Endometrial microvascular endothelial cells (primary cell): ENCODE results near the gene KIAA1217. TPM values are rescaled to one million over a fixed set of nuclear protein-coding genes. Genes with fewer than 3 reads are reported as not detected.

Experiments
- in situ Hi-C: cut with HindIII; loops from 2 replicates; pipeline ENCODE4 v1.10.0; 2017; ENCODE audit warnings: low sequenced_read_pairs, low pct_unique_long_range_greater_than_20kb; ENCODE audit errors: inconsistent ontology term
- total RNA-seq: library from RNA; depleted of rRNA; stranded (reverse); fragments of >200 nt; gene quantifications from one replicate; pipeline ENCODE4 v1.2.3, GENCODE V29; 2015; ENCODE audit errors: inconsistent ontology term

KIAA1217 gene
- total RNA-seq, 1 donor from 2014 or later: 14.3 TPM

DNA sequence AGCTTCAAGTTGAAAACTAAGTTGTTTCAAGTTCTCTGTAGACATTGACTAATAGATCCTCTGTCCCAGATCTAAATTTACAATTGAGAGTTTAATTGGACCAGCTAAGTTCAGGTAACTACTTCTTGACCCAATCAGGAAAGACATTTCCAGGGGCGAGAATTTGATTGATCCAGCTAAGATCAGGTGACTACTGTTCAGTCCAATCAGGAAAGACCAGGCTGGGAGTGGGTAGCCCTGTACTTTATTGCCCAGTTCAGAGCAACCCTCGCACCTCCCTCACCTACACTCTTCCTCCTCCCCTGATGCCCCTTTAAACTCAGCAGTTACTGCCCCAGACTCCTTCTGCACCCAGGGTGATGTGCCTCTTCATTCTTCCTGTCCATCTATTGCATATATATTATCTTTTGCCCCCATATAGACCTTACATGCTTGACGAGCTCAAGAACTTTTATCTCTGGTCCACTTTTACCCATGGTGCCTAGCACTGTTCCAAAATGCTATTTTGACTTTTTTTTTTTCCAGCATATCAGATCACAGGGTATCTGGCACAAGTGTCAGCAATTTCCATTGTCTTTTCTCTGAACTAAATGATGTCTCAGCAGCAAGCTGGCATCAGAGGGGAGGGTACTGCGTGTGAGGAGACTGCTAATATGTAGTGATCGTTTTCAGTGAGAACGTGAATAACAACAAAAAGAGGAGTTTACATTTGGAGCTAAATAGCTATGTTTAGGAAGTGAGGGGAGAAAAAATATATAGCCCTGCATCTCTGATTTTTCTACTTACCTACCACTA, 169.4 kb downstream of the KIAA1217 start:
- in situ Hi-C loops: no loop called here

DNA sequence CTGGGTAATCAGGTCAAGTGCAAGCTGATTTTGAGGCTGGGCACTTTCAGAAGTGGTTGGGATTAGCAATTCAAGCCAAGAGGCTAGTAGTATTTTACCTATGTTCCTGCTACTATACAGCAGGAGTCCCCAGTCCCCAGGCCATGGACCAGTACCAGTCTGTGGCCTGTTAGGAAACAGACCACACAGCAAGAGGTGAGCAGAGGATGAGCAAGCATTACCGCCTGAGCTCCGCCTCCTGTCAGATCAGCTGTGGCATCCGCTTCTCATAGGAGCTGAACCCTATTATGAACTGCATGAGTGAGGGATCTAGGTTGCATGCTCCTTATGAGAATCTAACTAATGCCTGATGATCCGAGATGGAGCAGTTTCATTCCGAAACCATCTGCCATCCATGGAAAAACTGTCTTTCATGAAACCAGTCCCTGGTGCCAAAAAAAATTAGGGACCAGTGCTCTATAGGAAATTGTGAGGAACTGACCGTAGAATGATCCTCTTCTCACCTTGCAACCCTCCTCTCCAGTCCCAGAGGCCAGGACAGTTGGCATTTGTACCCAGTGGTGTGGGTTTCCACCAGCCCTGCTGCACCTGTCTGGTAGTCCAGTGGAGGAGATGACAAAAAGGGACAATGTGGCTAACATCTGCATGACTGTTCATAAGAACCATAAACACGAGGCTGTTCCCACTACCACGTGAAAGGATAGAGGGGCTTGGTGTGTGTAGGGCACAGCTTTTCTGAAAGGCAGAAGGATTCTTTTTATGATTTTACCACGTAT, 172.5 kb downstream of the KIAA1217 start:
- in situ Hi-C loops: no loop called here

DNA sequence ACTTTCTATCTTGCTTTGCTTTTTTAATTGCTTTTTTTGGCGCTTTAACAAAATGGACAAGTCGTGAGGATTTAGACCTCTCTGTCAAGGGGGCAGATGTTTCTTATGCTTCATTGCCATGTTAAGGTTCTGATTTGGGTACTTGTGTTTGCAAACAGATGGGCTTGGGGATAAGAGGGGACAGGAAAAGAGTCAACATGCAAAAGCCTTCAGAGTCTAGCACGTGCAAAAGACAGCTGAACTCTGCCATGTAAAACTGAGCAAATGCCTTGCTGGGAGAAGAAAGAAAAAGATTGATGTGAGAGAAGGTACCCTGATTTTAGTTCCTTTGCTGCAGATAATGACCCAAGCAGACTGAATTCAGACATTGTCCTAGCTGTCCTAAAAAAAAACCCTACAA, 173.1 kb downstream of the KIAA1217 start:
- in situ Hi-C loops: no loop called here

DNA sequence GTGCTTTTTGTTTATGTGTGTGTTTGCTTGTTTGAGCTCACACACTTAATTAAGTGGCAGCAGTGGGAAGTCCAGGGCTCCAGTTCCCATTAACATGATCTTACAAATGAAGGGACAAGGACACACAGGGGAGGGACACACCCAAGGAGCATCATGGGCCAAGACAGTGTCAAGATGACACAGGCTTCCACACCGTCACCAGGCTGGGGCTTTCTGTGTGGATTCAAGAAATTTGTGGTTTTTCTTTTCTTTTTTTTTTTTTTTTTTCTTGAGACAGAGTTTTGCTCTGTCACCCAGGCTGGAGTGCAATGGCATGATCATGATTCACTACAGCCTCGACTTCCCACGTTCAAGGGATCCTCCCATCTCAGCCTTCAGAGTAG, 173.6 kb downstream of the KIAA1217 start:
- in situ Hi-C loops: no loop called here

DNA sequence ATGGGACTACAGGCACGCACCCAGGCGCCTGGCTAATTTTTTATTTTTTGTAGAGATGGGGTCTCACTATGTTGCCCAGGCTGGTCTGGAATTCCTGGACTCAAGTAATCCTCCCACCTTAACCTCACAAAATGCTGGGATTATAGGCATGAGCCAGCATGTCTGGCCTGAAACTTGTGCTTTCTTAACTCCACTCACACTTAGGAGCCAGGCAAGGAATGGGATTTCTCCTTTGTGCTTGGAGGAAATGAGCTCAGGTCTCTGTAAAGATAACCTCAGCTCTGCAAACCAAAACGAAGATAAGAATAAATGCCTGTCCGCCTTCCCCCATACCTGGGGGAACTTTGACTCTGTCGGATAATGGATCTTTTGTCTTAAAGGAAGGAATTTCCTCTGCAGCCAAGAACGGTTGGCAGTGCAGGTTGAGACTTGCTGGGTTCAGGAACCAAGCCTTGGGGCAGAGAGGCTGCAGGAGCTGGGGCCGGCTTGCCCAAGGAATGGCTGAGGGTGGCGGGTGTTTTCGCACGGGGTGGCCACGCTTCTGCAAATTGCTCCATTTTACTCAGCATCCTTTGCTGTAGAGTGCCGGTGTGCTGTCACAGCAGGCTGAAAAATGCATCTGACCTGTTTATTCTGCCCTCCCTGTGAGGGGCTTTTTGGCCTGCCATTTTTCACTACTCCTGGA, 174.2 kb downstream of the KIAA1217 start:
- in situ Hi-C loops: no loop called here

DNA sequence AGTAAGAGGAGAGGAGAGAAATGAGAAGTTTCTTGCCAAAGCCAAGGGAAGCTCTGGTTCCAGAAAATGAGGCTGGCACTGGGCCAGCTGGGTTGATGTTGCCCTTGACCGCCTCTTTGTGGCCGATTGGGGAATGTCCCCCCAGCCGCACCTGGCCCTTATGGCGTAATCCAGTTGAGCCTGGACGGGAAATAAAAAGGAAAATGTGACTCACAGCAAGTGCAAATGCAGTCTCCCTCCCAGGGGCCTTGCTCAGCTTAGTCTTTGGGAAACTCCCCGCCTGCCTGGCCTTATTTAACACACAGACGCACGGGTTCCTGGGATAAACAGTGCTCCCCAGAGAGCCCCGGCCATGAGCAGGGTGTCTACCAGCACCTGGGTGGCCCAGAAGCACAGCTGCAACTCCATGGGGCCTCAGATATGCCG, 174.8 kb downstream of the KIAA1217 start:
- in situ Hi-C loops: no loop called here

DNA sequence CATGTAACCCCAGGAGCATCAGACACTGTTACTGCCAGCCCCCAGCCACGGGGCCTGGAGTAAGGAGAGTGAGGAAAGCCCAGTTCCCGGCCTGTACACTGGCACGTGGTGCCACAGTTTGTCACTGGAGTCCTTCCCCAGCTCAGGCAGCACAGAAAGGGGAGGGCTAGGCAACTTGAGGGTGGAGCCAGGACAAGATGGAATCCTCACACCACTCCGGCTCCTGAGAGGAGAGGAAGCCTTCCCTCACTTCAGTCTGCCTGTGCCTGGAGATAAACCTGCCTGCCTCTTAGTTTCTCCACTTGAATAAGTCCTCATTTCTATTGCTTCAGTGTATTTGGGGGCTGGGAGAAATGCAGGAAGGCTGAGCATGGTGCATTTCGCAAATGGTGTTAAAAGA, 176.0 kb downstream of the KIAA1217 start:
- in situ Hi-C loops: no loop called here

DNA sequence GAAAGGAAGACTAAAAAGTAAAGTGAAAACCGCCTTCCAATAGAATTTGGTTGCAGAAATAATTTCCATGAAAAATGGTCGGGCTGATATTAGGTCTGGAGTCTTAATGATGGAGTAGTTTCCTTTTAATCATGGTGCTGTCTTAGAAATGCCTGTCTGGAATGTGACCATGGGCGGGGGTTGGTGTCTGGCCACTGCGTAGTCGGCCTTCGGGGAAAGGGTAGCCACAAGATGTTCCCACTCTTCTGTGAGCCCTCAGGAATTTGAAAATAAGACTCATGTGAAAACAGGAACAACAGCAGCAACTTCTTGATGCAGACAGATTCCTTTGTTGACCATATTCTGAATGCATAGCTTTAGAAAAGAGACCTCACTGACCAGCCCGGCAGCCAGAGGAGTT, 176.8 kb downstream of the KIAA1217 start:
- in situ Hi-C loops: no loop called here

DNA sequence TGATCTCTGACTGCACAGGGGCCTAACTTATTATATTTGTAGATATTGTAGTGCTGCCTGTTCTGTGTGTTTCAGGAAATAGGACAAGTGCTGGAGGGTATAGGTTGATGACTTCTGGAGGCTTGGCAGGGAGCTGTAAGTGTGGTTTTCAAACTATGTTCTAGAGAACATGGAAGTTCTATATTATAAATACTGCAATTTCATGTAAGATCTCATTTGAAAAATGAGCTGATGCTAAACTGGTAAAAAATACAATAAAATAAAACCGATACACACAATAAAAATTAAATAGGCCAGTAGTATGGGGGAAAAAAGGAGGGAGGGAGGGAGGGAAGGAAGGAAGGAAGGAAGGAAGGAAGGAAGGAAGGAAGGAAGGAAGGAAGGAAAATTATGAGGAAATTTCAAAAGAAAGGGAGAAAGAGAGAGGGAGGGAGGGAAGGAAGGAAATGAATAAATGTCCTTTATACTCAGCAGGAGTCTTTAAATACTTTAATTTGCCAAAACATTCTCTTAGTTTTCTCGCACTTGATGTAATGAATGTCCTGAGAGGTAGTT, 181.3 kb downstream of the KIAA1217 start:
- in situ Hi-C loops: no loop called here

DNA sequence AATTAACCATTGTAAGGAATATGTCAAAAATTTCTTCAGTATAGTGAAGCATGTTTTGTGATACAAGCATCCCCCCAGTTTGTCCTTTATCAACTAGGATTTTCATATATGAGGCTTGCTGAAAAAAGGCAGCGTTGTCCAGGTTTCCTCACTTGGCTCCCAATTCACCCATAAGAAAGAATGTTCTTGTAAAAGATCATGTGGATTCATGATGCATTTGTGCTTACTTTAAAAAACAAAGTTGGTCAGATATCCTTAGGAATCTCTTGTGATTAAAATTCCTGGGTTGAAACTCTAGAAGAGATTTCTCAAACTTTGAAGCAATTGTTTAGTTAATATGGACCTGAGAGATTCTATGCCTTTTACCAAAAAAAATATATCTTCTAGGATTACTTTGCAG, 181.8 kb downstream of the KIAA1217 start:
- in situ Hi-C loops: no loop called here

DNA sequence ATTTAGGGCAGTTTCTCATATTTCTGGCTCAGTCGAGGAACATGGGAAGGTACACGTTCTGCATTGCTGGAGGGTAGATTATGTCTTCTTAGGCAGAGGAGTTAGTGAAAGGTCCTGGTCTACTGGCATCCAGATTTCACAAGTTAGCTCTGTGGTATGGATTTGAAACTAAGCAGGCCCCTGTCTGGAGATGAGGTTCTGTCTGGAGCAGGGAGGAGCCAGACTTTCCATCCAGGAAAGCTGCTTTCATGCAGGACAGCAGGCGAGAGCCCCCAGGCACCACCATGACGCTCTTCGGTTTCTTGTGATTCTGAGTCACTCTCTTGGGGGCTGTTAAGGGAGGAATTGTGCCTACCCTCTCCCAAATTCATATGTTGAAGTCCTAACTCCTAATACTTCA, 184.3 kb downstream of the KIAA1217 start:
- in situ Hi-C loops: no loop called here

DNA sequence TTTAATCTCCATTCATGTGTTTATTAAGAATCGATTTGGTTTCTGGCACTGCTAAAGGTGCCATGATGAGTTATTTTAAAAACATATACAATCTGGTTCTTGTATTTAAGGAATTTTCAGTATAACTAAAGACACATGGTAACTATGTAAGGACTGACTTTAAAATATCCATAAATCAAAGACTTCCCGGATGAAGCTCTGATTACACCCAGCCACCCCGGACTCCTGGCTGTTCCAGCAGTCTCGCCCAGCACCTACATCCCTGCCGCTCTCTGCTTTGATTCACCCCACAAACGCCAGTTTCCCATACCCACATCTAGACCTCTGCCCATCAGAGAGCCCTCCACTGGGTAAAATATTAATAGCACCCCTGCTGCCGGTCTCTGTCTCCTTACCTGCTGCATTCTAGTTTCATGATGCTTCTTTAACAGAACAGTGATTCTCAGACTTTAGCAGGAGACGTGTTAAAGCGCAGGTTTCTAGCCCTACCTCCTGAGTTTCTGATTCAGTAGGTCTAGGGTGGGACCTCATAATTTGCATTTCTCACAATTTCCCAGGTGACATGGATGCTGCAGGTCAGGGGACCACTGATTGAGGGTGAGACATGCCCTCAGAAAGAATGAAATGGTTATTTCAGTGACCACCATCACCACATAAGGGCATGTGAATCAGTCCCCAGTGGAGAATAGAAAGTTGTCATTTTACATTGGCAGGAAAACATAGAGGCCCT, 185.7 kb downstream of the KIAA1217 start:
- in situ Hi-C loops: no loop called here

DNA sequence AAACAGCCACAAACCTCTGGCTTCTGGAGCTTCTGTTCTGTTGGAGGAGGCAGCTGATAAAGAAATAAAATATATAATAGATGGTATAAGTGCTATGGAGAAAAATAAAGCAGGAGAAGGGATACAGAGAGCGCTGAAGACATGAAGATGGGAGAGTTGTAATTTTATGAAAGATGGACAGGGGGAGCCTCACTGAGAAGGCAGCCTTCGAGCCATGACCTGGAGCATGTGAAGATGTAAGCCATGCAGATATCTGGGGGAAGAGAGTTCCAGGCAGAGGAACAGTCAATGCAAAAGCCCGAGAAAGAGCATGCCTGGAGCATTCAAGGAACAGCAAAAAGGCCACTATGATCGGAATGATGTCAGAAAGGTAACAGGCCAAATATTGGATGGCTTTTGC, 187.5 kb downstream of the KIAA1217 start:
- in situ Hi-C loops: no loop called here

DNA sequence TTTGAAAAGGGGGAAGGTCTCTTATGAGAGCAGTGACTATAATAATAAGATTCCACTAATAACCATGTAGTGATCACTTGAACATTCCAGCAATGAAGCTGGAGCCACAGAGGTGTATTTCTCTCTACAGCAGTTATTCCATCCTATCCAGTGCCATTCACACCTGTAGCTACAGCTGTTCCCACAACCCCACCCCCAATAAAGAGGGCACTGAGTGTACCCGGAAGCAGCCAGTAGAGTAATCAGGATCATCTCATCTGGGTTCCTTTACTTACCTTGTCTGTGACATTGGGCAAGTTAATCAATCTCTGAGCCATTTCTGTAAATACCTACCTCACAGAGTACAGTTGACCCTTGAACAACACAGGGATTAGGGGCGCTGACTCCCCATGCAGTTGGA, 188.7 kb downstream of the KIAA1217 start:
- in situ Hi-C loops: no loop called here

DNA sequence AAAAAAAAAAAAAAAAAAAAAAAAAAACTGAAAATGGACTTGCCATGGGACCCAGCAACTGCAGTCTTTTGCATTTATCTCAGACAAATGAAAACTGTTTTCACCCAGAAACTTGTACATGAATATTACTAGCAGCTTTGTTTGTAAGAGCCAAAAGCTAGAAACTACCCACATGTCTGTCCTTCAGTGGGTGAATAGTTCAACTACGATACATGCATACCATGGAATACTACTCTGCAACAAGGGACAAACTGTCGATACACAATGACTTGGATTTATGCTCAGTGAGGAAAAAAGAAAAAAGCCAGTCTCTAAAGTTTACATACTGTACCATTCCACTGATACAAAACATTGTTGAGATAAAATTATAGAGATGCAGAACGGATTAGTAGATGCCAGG, 195.6 kb downstream of the KIAA1217 start:
- in situ Hi-C loops: no loop called here

DNA sequence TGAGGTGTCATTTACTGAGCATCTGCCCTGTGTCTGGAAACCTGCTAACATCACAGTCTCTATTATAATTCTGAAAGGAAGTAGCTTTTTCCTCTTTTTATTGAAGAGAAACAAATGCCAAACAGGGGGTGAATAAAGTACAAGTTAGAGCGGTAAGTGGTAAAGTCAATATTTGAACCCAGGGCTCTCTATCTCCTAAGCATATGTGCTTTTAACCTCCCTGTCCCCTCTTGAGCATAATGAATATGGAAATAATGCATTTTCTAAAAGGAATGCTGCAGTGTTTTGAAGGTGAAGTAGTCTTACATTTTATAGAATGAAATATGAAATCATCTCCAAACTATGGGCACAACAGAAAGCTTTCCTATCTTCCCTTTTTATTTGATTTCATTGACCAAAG, 196.7 kb downstream of the KIAA1217 start:
- in situ Hi-C loops: no loop called here

DNA sequence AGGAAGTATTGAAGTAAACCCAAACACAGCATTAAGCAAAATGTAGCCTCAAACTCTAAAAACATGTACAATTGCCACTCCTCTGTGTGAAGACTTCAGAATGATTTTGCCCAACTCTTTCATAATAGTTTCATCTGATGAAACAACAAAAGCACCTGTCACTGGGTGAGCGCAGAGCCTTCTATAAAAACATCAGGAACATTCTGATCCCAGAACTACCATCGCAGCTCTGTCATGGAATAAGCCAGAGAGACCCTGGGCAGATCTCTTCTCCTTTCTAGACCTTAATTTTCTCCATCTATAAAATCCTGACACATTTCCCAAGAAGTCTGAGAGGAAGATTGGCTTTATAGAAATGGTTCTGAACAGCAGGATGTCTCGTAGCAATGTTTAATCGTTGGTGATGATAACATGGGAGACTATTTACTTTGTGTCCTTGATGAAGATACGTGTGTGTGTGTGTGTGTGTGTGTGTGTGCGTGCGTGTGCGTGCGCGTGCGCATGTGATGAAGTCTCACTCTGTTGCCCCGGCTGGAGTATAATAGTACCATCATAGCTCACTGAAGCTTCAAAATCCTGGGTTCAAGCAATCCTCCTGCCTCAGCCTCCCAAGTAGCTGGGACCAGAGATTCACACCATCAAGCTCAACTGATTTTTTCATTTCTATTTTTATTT, 198.0 kb downstream of the KIAA1217 start:
- in situ Hi-C loops: no loop called here

DNA sequence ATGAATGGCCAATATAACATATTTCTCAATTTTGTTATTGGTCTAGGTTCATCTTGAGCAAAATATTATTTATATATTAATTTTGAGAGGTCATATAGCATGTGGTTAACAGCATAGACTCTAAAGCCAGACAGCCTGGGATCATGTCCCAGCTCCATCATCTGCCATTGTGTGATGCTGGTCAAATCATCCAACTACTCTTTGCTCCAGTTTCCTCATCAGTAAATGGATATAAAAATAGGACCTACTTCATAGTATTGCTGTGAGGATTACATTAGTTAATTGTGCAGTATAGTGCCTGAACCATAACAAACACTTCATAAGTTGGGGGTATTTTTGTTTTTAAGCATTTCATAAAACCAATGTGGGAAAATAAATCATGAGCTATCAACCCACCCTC, 199.0 kb downstream of the KIAA1217 start:
- in situ Hi-C loops: no loop called here
